GM18951 (cell line): Measurements from ENCODE around the gene SH3RF3.

ENCODE experiments used
- POLR2A ChIP-seq: IDR thresholded peaks from 4 replicates; pipeline ENCODE4 v1.6.1; 2011; ENCODE audit warnings: mild to moderate bottlenecking; ENCODE audit not compliant: insufficient read length, insufficient read depth; ENCODE audit errors: extremely low read depth
- in situ Hi-C: fragments of 300-500 bp; cut with MboI; formaldehyde crosslinking; loops from one replicate; pipeline ENCODE4 v1.12.0; 2022; ENCODE audit warnings: low sequenced_read_pairs, mixed read lengths, inconsistent platforms; ENCODE audit not compliant: unreplicated experiment

The SH3RF3 gene

DNA sequence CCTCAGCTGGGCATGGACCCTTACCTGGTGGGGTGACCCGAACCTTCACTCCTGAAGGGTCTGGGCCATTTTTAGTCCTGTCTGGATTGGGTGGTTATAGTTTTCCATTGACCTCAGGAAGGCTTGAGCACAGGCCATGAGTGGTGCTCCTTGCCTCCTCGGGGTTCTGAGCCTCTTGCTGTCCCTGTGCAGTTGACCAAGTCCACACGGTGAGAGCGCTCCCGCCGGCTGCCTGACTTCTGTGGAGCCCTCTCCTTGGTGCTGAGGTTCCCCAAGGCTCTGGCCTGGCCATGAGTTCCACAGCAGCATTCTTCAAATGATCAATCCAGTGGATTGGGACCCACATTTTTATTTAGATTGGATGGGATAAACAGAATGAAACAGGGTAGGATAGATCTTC lies 325.3 kb downstream of the SH3RF3 start:
- TF ChIP-seq POLR2A, result no peak
- in situ Hi-C loops, result no loop called here

DNA sequence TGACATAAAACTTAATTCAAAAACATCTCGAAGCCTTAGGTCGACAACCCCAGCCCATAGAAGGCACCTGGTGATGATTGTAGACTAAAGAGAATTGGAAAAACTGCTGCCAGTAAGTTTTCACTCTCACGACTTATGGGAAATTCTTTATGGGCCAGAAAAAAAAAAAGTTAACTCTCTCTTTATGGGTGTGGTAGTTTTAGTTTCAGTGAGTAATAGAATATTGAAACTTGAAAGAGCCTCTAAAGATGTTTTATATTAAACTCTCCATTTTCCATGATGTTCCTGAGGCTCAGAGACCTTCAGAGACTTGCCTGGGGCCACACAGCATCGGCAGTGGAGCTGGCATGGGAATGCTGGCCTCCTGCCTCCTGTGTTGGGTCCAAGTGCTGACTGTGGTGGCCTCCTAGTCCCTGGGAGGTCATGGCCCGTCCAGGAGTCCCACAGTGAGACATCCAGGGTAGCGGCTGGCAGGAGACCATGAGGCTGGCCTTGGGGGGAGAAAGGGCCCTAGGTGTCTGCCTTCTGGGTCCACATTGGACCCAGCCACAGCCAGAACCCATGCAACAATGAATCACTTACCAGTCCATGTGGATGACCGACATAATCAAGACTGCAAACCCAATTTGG lies 325.9 kb downstream of the SH3RF3 start:
- TF ChIP-seq POLR2A, result no peak
- in situ Hi-C loops, result no loop called here

GRCh38 chr2:109455731-109456691 lies 327.0 kb downstream of the SH3RF3 start:
- in situ Hi-C loops, result no loop called here
- TF ChIP-seq POLR2A, result no peak

DNA sequence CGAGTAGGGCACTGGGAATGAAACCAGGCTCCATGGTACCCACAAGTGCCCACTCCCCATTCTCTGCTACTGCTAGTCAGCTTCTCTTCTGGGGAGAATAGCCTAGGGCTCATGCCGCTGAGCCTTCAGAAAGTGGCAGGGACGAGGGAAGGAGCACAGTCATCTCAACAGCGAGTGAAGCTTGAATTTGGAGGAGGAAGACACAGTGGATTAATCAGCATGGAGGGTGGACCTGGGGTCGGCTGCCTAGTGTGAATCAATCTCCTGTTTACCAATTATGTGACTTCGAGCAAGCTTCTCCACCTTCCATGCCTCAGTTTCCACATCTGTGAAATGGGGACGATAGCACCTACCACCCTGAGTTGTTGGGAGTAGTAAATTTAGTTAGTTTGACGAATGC lies 327.8 kb downstream of the SH3RF3 start:
- TF ChIP-seq POLR2A, result no peak
- in situ Hi-C loops, result no loop called here

DNA sequence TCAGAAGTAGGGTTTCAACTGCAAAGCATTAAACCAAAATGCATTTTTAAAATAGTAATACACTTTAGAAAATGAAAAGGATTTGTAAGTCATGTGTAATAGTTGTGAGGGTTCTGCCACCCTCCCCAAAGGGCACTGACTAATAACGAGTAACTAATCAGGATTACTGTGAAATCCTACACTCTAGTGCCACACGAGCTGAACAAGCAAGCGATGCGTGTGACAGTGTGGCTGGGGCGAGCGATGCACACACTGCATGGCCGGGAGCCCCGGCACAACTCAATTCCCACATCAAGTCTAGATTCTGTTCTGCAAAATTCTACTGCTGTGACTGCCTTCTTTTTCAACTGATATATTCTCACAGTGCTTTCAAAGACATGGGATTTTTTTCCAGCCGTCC lies 328.4 kb downstream of the SH3RF3 start:
- in situ Hi-C loops, result no loop called here
- no peak for TF ChIP-seq POLR2A

DNA sequence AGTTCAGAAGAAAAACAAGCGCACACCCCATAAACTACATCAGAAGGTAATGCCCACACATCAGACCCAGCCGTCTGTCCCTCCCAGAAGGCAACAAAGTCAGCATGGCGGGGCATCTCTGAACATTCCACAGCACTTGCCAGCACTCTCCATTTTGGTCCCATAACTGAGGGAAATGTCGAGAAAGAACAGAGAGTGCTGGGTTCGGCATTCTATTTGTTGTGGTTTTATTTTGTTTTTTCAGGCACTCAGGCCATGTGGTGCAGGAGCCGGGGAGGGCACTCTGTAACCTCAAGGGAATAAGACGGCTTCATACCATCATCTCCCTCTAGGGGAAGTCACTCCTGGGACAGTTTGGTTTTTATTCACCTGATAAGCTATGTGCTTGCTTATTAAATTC lies 328.8 kb downstream of the SH3RF3 start:
- TF ChIP-seq POLR2A, result no peak
- in situ Hi-C loops, result no loop called here

DNA sequence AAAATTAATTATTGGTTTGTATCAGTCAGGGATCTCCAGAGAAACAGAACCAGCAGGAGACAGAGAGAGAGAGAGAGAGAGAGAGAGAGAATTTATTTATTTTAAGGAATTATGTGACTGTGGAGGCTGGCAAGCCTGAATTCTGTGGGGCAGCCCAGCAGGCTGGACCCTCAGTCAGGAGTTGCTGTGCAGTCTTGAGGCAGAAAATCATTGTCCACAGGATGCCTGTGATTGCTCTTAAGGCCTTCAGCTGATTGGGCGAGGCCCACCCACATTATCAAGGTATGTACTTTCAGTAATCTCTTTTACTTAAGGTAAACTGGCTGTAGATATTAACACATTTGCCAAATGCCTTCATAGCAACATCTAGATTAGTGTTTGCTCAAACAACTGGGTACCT lies 329.5 kb downstream of the SH3RF3 start:
- in situ Hi-C loops, result no loop called here
- TF ChIP-seq POLR2A, result no peak

DNA sequence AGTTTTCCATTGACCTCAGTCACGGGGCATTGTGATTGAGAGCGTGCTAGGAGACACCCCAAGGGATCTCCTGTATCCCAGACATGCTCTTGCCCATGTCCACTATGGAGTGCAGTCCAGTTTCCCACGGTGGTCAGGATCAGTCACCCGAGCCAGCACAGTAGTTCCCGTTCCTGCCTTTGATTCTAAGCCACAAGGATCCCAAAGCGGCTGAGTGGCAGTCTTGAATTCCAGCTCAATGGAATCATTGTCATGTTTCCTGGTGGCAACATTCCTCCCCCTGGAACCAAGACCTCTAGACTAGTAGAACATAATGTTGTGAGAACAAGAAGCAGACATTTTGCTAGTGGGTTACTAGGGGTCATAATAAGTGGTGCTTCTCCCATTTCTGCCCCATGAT lies 330.5 kb downstream of the SH3RF3 start:
- no peak for TF ChIP-seq POLR2A
- in situ Hi-C loops, result no loop called here

GRCh38 chr2:109460553-109461324 lies 331.7 kb downstream of the SH3RF3 start:
- in situ Hi-C loops, result no loop called here
- TF ChIP-seq POLR2A, result no peak

- in situ Hi-C loops, result no loop called here
- TF ChIP-seq POLR2A, result no peak
These were observed 334.2 kb downstream of the SH3RF3 start for GRCh38 chr2:109463236-109463635.

- no peak for TF ChIP-seq POLR2A
- in situ Hi-C loops, result no loop called here
These were observed 334.9 kb downstream of the SH3RF3 start for GRCh38 chr2:109463891-109464290.

DNA sequence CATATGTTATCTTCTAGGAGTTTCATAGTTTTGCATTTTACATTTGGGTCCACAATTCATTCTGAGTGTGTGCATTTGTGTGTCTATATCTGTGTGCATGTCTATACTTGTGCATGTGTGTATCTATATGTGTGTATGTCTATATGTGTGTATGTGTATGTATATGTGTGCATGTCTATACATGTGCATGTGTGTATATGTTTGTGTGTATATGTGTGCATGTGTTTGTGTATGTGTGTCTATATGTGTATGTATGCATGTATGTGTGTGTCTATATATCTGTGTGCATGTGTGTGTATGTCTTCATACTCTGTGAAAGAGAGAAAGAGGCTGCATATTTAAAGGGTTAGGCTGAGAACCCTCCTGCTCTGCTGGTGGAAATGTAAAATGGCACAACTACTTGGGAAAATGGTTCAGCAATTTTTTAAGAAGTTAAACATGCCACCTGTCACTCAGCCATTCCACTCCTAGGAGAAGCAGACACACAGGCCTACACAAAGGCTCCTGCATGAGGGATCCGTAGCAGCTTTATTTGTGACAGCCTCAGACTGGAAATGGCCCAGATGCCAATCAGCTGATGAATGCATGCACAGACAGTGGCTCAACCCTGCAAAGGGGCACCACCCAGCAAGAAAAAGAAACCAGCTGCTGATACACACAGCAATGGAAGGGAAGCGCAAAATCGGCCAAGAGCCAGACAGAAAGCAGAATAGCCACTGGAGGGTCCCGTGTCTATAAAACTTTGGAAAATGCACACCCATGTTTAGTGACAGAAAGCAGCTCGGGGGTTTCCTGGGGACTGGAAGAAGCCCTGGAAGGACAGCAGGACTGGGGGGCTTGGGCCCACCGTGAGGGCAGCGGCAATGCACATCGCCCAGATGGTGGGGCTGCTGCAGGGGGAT lies 337.9 kb downstream of the SH3RF3 start:
- no peak for TF ChIP-seq POLR2A

More for the DNA sequence above, 337.9 kb downstream of the SH3RF3 start:
- in situ Hi-C loops, result no loop called here
